Endothelial cell of umbilical vein (primary cell): ENCODE measurements around the gene ZFAND6. TPM values are rescaled to one million over a fixed set of nuclear protein-coding genes. Genes with fewer than 3 reads are reported as not detected.
A peak's percentile ranks its signal among the peaks of the same experiment; 100 is the strongest.

Experiments used
- BruUV-seq: library from RNA; stranded (reverse); fragments of 400-500 nt; replicated peaks from 2 replicates; lab custom pipeline; 2021; lab: Mats Ljungman, UMichigan
- CTCF ChIA-PET: fragments of 300-600, 350-600 bp; sonication (Branson Sonifier 250); formaldehyde crosslinking; loops from one replicate; lab custom pipeline; 2021; ENCODE audit warnings: antibody characterized with exemption, inconsistent platforms; lab: Charles Lee
- POLR2A ChIA-PET: fragments of 300-600, 350-600 bp; sonication (Branson Sonifier 250); formaldehyde crosslinking; loops from one replicate; lab custom pipeline; 2021; ENCODE audit warnings: antibody characterized with exemption, inconsistent platforms; lab: Charles Lee
- DNase-seq: peaks from one replicate; pipeline ENCODE4 v3.0.0-alpha.2; 2011; ENCODE audit warnings: low read depth, low spot score
- FAIRE-seq: peaks from 2 replicates; lab custom pipeline; 2011; peaks lifted over from hg19 to GRCh38; lab: Jason Lieb, UNC
- H2AFZ ChIP-seq: 2 replicates; pipeline ENCODE4 v1.6.0; 2012; ENCODE audit warnings: low read depth, low read length, control low read depth, inconsistent platforms
- H3K27ac ChIP-seq: 2 replicates; pipeline ENCODE4 v1.5.1; 2011; ENCODE audit warnings: low read depth, mild to moderate bottlenecking, control low read depth, low read length, moderate library complexity; ENCODE audit not compliant: insufficient read depth
- H3K27me3 ChIP-seq, 2 experiments: 2 replicates each; pipeline versions ENCODE4 v1.6.0 to v1.6.1; 2011; ENCODE audit warnings: low read length in 2 of 2, mixed read lengths in 1 of 2; ENCODE audit not compliant: control insufficient read depth in 2 of 2, insufficient read depth in 2 of 2
- H3K36me3 ChIP-seq, 2 experiments: 2 replicates in 1 of 2; 3 replicates in 1 of 2; pipeline ENCODE4 v1.5.1; 2011; ENCODE audit warnings: low read length in 2 of 2, mild to moderate bottlenecking in 1 of 2, moderate library complexity in 1 of 2; ENCODE audit not compliant: control insufficient read depth in 2 of 2, insufficient read depth in 2 of 2; ENCODE audit errors: extremely low read depth in 1 of 2
- H3K4me1 ChIP-seq: 3 replicates; pipeline ENCODE4 v1.5.1; 2011; ENCODE audit warnings: mild to moderate bottlenecking, low read length; ENCODE audit not compliant: control insufficient read depth, insufficient read depth; ENCODE audit errors: extremely low read depth
- H3K4me2 ChIP-seq: 2 replicates; pipeline ENCODE4 v1.6.1; 2011; ENCODE audit warnings: low read length, control low read depth, mixed read lengths; ENCODE audit not compliant: insufficient read depth
- H3K4me3 ChIP-seq, 3 experiments: fragments of 200-600 bp in 1 of 3; sonication (generic), shearing (Covaris generic) in 1 of 3; replicated peaks in 1 of 3; 2 replicates each; pipeline ENCODE4 v1.5.1; 2011 to 2016; ENCODE audit warnings: control low read depth in 3 of 3, low read length in 3 of 3, mild to moderate bottlenecking in 2 of 3, inconsistent platforms in 1 of 3, low read depth in 1 of 3, moderate library complexity in 1 of 3; ENCODE audit not compliant: insufficient read depth in 1 of 3
- H3K79me2 ChIP-seq: 2 replicates; pipeline ENCODE4 v1.6.0; 2012; ENCODE audit warnings: low read length, inconsistent platforms; ENCODE audit not compliant: control insufficient read depth, insufficient read depth
- H3K9ac ChIP-seq: replicated peaks from 2 replicates; pipeline ENCODE3; 2011; ENCODE audit warnings: low read length, control low read depth; ENCODE audit not compliant: insufficient read depth; ENCODE audit errors: extremely low read depth
- H3K9me1 ChIP-seq: replicated peaks from 3 replicates; pipeline ENCODE4 v1.6.0; 2011; ENCODE audit warnings: mild to moderate bottlenecking, low read length; ENCODE audit not compliant: control insufficient read depth, insufficient read depth; ENCODE audit errors: extremely low read depth
- H3K9me3 ChIP-seq: replicated peaks from 2 replicates; pipeline ENCODE4 v1.5.1; 2012; ENCODE audit warnings: low read length, inconsistent platforms; ENCODE audit not compliant: control insufficient read depth, insufficient read depth
- H4K20me1 ChIP-seq: replicated peaks from 2 replicates; pipeline ENCODE3; 2011; ENCODE audit warnings: mild to moderate bottlenecking, low read length; ENCODE audit not compliant: control insufficient read depth, insufficient read depth; ENCODE audit errors: extremely low read depth
- CTCF ChIP-seq, 2 donors: IDR thresholded peaks; 1 replicate in 1 of 2; 2 replicates in 1 of 2; pipeline ENCODE4 v1.5.1; 2011; ENCODE audit warnings: low read length in 2 of 2, mild to moderate bottlenecking in 2 of 2, moderate library complexity in 2 of 2, control low read depth in 1 of 2, inconsistent platforms in 1 of 2, low read depth in 1 of 2; ENCODE audit not compliant: insufficient read depth in 1 of 2; ENCODE audit errors: extremely low read depth in 1 of 2
- EZH2 ChIP-seq: IDR thresholded peaks from 2 replicates; pipeline ENCODE4 v1.6.1; 2012; ENCODE audit warnings: borderline replicate concordance, low read depth, mild to moderate bottlenecking, moderate library complexity, low read length, inconsistent platforms; ENCODE audit not compliant: severe bottlenecking
- FOS ChIP-seq: IDR thresholded peaks from 2 replicates; pipeline ENCODE4 v1.6.1; 2011; ENCODE audit warnings: mild to moderate bottlenecking, low read length, moderate library complexity, borderline replicate concordance; ENCODE audit not compliant: insufficient read depth
- JUN ChIP-seq: IDR thresholded peaks from 2 replicates; pipeline ENCODE4 v1.6.1; 2011; ENCODE audit warnings: borderline replicate concordance, low read depth; ENCODE audit not compliant: insufficient read length, insufficient read depth
- MAX ChIP-seq: IDR thresholded peaks from 2 replicates; pipeline ENCODE4 v1.6.1; 2011; ENCODE audit not compliant: insufficient read depth, insufficient read length
- MYC ChIP-seq: IDR thresholded peaks from one replicate; pipeline ENCODE4 v1.6.1; 2011; ENCODE audit warnings: mild to moderate bottlenecking, low read depth, low read length
- dilution Hi-C: fragments of 300-500 bp; cut with MboI; formaldehyde crosslinking; loops from one replicate; pipeline ENCODE4 v1.15.0; 2019; ENCODE audit warnings: low sequenced_read_pairs; ENCODE audit not compliant: extremely low pct_ligation_motif_present
- intact Hi-C: fragments of 100-400 bp; cut with micrococcal nuclease; formaldehyde crosslinking; loops from one replicate; pipeline ENCODE4 v1.10.0; 2022
- polyA plus RNA-seq, 4 experiments: library from polyadenylated mRNA; depleted of rRNA in 3 of 4; stranded (reverse) in 3 of 4; unstranded in 1 of 4; fragments of >200 nt; gene quantifications; 2 replicates each; pipeline versions ENCODE4 v1.2.1 to v1.2.3, GENCODE V29; 2011 to 2012; ENCODE audit warnings: missing spikeins in 1 of 4
- total RNA-seq: library from RNA; stranded (reverse); gene quantifications from 2 replicates; pipeline ENCODE4 v1.2.3, GENCODE V29; 2021

ZFAND6 gene
- total and polyA plus RNA-seq, 2 donors (not counting 3 experiments of a cell fraction or from before 2014, with no cell fraction given): 50.3 to 97.9 TPM

GRCh38 chr15:80183306-80183705 lies 123.8 kb downstream of the ZFAND6 start:
- Histone ChIP-seq H3K9me3 (no peaks in the 10 kb centered on the region), H3K27me3 (no peaks in the 10 kb centered on the region), H3K4me1 (peaks cover 33% of the 10 kb centered on the region), H3K4me3 (no peak overlapping the region), H2AFZ (no peak overlapping the region), H3K36me3 (no peaks in the 10 kb centered on the region), H3K9ac (no peak overlapping the region), H3K79me2 (no peaks in the 10 kb centered on the region), H3K4me2 (peak overlapping the region; percentile 8), H3K9me1 (no peaks in the 10 kb centered on the region), H3K27ac (no peak overlapping the region), H4K20me1 (no peaks in the 10 kb centered on the region)
- FAIRE-seq (no peak), DNase-seq (no peak)
- no TSS peak for BruUV-seq
- CTCF ChIA-PET: interaction anchor here (0.6 to 0.8 kb wide), 3 partner anchors 11 to 293 kb away, joined by 3 to 4 read pairs (median 3); no protein-coding TSS in a partner anchor
- POLR2A ChIA-PET: no interaction called here
- intact Hi-C loops: loop anchor here (1.0 kb wide), 1 partner anchor 30 kb away; no protein-coding TSS in a partner anchor
- TF ChIP-seq MYC (no peak), MAX (no peak), EZH2 (no peak), JUN (no peak), FOS (no peak), CTCF (IDR thresholded peaks at IDR 0.05; ENCODE audit: extremely low read depth in 1 of 2, insufficient read depth in 1 of 2, low read depth in 1 of 2, low read length in 2 of 2) (no peak)
- dilution Hi-C loops: no loop called here
